ENCODE results near the gene DNAH7.

DNA sequence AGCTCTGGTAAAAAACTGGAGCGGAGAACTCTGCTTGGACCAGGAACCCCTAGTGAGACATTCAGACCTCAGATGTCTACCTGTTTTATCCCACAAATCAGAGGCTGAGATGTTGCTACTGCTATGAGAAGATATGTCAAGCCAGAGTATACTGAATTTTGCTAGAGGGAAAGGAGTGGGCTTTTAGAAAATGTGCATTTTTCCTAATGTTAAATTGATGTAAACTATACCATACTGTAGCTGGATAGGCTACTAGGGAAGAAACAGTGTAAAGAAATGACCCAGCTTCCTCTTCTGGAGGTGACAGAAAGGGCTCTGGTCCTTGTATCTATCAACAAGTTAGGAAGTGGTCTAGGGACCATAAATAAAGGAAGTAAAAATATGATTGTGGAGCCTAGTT is 346.6 kb downstream of the DNAH7 start:
- no peak for TF ChIP-seq POLR2A (IDR thresholded peaks at IDR 0.05)
- TF ChIP-seq, protein P1, sequence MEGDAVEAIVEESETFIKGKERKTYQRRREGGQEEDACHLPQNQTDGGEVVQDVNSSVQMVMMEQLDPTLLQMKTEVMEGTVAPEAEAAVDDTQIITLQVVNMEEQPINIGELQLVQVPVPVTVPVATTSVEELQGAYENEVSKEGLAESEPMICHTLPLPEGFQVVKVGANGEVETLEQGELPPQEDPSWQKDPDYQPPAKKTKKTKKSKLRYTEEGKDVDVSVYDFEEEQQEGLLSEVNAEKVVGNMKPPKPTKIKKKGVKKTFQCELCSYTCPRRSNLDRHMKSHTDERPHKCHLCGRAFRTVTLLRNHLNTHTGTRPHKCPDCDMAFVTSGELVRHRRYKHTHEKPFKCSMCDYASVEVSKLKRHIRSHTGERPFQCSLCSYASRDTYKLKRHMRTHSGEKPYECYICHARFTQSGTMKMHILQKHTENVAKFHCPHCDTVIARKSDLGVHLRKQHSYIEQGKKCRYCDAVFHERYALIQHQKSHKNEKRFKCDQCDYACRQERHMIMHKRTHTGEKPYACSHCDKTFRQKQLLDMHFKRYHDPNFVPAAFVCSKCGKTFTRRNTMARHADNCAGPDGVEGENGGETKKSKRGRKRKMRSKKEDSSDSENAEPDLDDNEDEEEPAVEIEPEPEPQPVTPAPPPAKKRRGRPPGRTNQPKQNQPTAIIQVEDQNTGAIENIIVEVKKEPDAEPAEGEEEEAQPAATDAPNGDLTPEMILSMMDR (IDR thresholded peaks at IDR 0.05), result no peak
- no peak for TF ChIP-seq POLR2AphosphoS5 (IDR thresholded peaks at IDR 0.05)
